GM12891 (cell line): ENCODE measurements around the gene SNAI1.
"Not testable (repeated sequence)": the region's sequence is repeated elsewhere in the genome, so short reads cannot be mapped to it uniquely, and the experiment has no call there.

Experiments
- PAX5 ChIP-seq: IDR thresholded peaks from 2 replicates; pipeline ENCODE4 v1.6.1; 2011; ENCODE audit warnings: low read length, moderate library complexity, mild to moderate bottlenecking; ENCODE audit not compliant: insufficient read depth, severe bottlenecking
- POLR2A ChIP-seq: IDR thresholded peaks from 2 replicates; pipeline ENCODE4 v1.6.1; 2011; ENCODE audit warnings: low read depth, low read length, control low read depth
- POLR2AphosphoS5 ChIP-seq: IDR thresholded peaks from 2 replicates; pipeline ENCODE4 v1.6.1; 2011; ENCODE audit warnings: low read depth, low read length, control low read depth
- POU2F2 ChIP-seq: IDR thresholded peaks from 2 replicates; pipeline ENCODE4 v1.6.1; 2011; ENCODE audit warnings: low read depth, mild to moderate bottlenecking, control low read depth, low read length, moderate library complexity
- SPI1 ChIP-seq: IDR thresholded peaks from 2 replicates; pipeline ENCODE4 v1.6.1; 2011; ENCODE audit warnings: low read depth, low read length, control low read depth
- TAF1 ChIP-seq: IDR thresholded peaks from 2 replicates; pipeline ENCODE4 v1.6.1; 2011; ENCODE audit warnings: low read depth, low read length, control low read depth

DNA sequence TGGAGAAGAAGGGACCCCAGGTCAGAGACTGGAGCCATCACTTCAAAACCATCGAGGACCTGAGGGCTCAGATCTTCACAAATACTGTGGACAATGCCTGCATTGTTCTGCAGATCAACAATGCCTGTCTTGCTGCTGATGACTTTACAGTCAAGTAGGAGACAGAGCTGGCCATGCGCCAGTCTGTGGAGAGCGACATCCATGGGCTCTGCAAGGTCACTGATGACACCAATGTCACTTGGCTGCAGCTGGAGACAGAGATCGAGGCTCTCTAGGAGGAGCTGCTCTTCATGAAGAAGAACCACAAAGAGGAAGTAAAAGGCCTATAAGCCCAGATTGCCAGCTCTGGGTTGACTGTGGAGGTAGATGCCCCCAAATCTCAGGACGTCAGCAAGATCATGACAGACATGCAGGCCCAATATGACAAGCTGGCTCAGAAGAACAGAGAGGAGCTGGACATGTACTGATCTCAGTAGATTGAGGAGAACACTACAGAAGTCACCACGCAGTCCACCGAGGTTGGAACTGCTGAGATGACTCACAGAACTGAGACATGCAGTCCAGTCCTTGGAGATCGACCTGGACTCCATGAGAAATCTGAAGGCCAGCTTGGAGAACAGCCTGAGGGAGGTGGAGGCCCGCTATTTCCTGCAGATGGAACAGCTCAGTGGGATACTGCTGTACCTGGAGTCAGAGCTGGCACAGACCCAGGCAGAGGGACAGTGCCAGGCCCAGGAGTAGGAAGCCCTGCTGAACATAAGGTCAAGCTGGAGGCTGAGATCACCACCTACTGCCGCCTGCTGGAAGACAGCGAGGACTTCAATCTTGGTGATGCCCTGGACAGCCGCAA is 25.5 kb upstream of the SNAI1 start:
- TF ChIP-seq PAX5, TAF1, SPI1, POLR2A, POLR2AphosphoS5, POU2F2: not testable (repeated sequence)
